GM23338 (cell line): ENCODE results near the gene WWP2. TPM values are rescaled to one million over a fixed set of nuclear protein-coding genes. Genes with fewer than 3 reads are reported as not detected.

Source experiments
- ATAC-seq: fragments of 200-7000 bp; cut with Tn5 transposase; 3 replicates; pipeline ENCODE4 v1.9.1; 2020
- DNase-seq: peaks from one replicate; pipeline ENCODE4 v3.0.0-alpha.2; 2015; ENCODE audit warnings: low spot score
- H2AFZ ChIP-seq: fragments of 200-600 bp; sonication (generic); 2 replicates; pipeline ENCODE4 v1.8.0; 2016; ENCODE audit warnings: antibody characterized with exemption, mild to moderate bottlenecking, moderate library complexity
- H3F3A ChIP-seq: fragments of 200-600 bp; sonication (generic); replicated peaks from 2 replicates; pipeline ENCODE4 v1.8.0; 2017; ENCODE audit warnings: antibody characterized with exemption, mixed run types, low read depth
- H3K27ac ChIP-seq: fragments of 200-600 bp; sonication (generic); 2 replicates; pipeline ENCODE4 v1.6.1; 2016; ENCODE audit warnings: low read depth
- H3K27me3 ChIP-seq: fragments of 200-600 bp; sonication (generic); 2 replicates; pipeline ENCODE4 v1.8.0; 2016; ENCODE audit warnings: mild to moderate bottlenecking, mixed run types, moderate library complexity; ENCODE audit not compliant: insufficient read depth
- H3K36me3 ChIP-seq: fragments of 200-600 bp; sonication (generic); 2 replicates; pipeline ENCODE4 v1.8.0; 2016; ENCODE audit warnings: mild to moderate bottlenecking; ENCODE audit not compliant: insufficient read depth
- H3K4me1 ChIP-seq: fragments of 200-600 bp; sonication (generic); 2 replicates; pipeline ENCODE4 v1.8.0; 2016; ENCODE audit warnings: mild to moderate bottlenecking, moderate library complexity; ENCODE audit not compliant: insufficient read depth
- H3K4me2 ChIP-seq: fragments of 200-600 bp; sonication (generic); 2 replicates; pipeline ENCODE4 v1.7.1; 2017; ENCODE audit warnings: mixed run types
- H3K4me3 ChIP-seq: fragments of 200-600 bp; sonication (generic); 2 replicates; pipeline ENCODE4 v1.6.1; 2016; ENCODE audit warnings: mixed run types
- H3K79me2 ChIP-seq: fragments of 200-600 bp; sonication (generic); replicated peaks from 2 replicates; pipeline ENCODE4 v1.8.0; 2017; ENCODE audit warnings: mild to moderate bottlenecking; ENCODE audit not compliant: insufficient read depth
- H3K9me2 ChIP-seq: fragments of 200-600 bp; sonication (generic); 2 replicates; pipeline ENCODE4 v1.8.0; 2017; ENCODE audit not compliant: insufficient read depth
- H4K20me1 ChIP-seq: fragments of 200-600 bp; sonication (generic); replicated peaks from 2 replicates; pipeline ENCODE4 v1.8.0; 2017; ENCODE audit warnings: mild to moderate bottlenecking; ENCODE audit not compliant: insufficient read depth
- H3K27ac Mint-ChIP-seq: 2 replicates; pipeline ENCODE4 v1.8.0; 2020; ENCODE audit warnings: inconsistent platforms, mild to moderate bottlenecking, moderate library complexity, mixed read lengths
- H3K27me3 Mint-ChIP-seq: 3 replicates; pipeline ENCODE4 v1.8.0; 2022; ENCODE audit warnings: low read depth, mild to moderate bottlenecking, moderate library complexity, mixed read lengths, inconsistent platforms; ENCODE audit not compliant: insufficient read depth, poor library complexity
- H3K36me3 Mint-ChIP-seq: 3 replicates; pipeline ENCODE4 v1.8.0; 2021; ENCODE audit warnings: low read depth, mild to moderate bottlenecking, inconsistent platforms, moderate library complexity, mixed read lengths
- H3K4me1 Mint-ChIP-seq: 3 replicates; pipeline ENCODE4 v1.8.0; 2020; ENCODE audit warnings: mild to moderate bottlenecking, inconsistent platforms, mixed read lengths
- H3K4me3 Mint-ChIP-seq: 3 replicates; pipeline ENCODE4 v1.8.0; 2021; ENCODE audit warnings: moderate library complexity, mild to moderate bottlenecking, inconsistent platforms, mixed read lengths
- H3K9me3 Mint-ChIP-seq: 3 replicates; pipeline ENCODE4 v1.8.0; 2020; ENCODE audit warnings: moderate library complexity, mild to moderate bottlenecking, inconsistent platforms, mixed read lengths
- CREB1 ChIP-seq: fragments of 250-450 bp; sonication (Bioruptor Pico); IDR thresholded peaks from 2 replicates; pipeline ENCODE4 v1.5.0; 2020; ENCODE audit warnings: low read depth, mild to moderate bottlenecking, moderate library complexity
- EZH2 ChIP-seq: fragments of 200-600 bp; sonication (generic); IDR thresholded peaks from one replicate; pipeline ENCODE4 v1.8.0; 2017; ENCODE audit warnings: antibody characterized with exemption, mild to moderate bottlenecking, low read depth; ENCODE audit not compliant: unreplicated experiment
- NANOG ChIP-seq: IDR thresholded peaks from 2 replicates; pipeline ENCODE4 v1.6.1; 2016; ENCODE audit warnings: antibody characterized with exemption, borderline replicate concordance
- ZNF114 ChIP-seq: fragments of 250-450 bp; sonication (Bioruptor Pico); IDR thresholded peaks from 2 replicates; pipeline ENCODE4 v1.5.0; 2020; ENCODE audit warnings: mild to moderate bottlenecking, moderate library complexity
- polyA plus RNA-seq: library from polyadenylated mRNA; unstranded; fragments of >200 nt; fragmentation: Nextera tagmentation; extraction: Ambion mirVana; gene quantifications from 2 replicates; pipeline ENCODE4 v1.2.1, GENCODE V29; 2016
- total RNA-seq: library from RNA; depleted of rRNA; stranded (reverse); fragments of >200 nt; shearing (Covaris generic); gene quantifications from 2 replicates; pipeline ENCODE4 v1.2.3, GENCODE V29; 2014
- TF ChIP-seq, protein P1 (sequence below), 2 experiments: fragments of 200-600 bp in 1 of 2; sonication (generic) in 1 of 2; conservative IDR thresholded peaks; 2 replicates each; pipeline versions ENCODE4 v1.5.1 to v1.6.1; 2016 to 2017; ENCODE audit warnings: antibody characterized with exemption in 2 of 2, low read depth in 2 of 2, mild to moderate bottlenecking in 2 of 2, moderate library complexity in 1 of 2
- TF ChIP-seq, protein P2 (sequence below): IDR thresholded peaks from 2 replicates; pipeline ENCODE4 v1.6.1; 2016; ENCODE audit warnings: antibody characterized with exemption

Gene WWP2
- total and polyA plus RNA-seq, 2 experiments from 2014 or later, result 12.3 to 35.5 TPM

DNA sequence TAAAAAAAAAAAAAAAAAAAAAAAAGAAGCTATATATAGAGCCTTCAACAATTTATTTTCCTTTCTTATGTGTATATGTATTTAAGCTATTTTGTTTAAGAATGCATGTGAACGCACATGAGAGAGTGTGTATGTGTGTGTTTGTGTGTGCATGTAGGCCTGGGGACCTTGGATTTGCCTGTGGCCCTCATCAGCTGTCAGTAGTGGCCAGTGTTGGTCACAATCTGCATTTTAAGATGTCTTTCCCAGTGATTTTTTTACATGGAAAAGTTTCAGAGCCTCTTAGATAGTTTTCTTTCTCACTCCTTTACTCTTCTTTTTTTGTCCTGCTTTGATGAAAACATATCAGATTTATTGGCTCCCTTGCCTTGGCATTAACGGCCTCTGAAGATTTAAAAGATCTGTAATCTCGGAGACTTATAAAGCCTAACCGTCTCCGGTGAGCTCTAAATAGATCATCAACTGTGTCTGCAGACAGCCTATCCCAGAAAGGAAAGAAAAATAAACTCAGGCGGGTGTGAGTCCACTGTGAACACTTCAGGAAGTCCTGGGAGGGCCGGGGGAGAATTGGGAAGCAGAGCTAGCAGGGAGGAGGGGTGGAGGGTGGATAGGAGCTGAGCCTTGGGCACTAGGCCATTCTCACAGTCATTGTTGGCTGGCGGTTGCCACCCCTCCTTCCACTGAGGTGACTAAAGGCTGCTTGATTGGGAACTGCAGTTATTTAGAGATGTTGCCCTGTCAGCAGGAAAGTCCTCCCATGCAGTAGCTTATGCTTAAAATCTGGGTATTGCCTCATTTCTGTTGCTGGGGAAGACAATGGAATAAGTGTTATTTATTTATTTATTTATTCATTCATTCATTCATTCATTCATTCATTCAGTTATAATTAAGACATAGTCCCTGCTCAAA is 86.8 kb downstream of the WWP2 start:
- DNase-seq, result no peak
- peaks cover 2% of the 10 kb centered on the region for H3K27me3 Mint-ChIP-seq
- H3K27ac Mint-ChIP-seq, result no peak overlapping the region
- Histone ChIP-seq H3K79me2 (no peaks in the 10 kb centered on the region), H3K4me3 (no peak overlapping the region), H3K9me2 (no peaks in the 10 kb centered on the region; the same call in 1 of the 2 replicates), H3K4me2 (no peak overlapping the region), H3K27ac (no peak overlapping the region), H3K36me3 (no peaks in the 10 kb centered on the region), H3F3A (no peaks in the 10 kb centered on the region), H2AFZ (no peak overlapping the region), H3K27me3 (no peaks in the 10 kb centered on the region), H4K20me1 (0 out of 2 replicates have a peak, but pooled peaks cover 3% of the 10 kb centered on the region), H3K4me1 (0 out of 2 replicates have a peak, but pooled peaks cover 4% of the 10 kb centered on the region)
- H3K4me3 Mint-ChIP-seq, result no peak overlapping the region
- peaks cover 13% of the 10 kb centered on the region; the same call in 2 of the 3 replicates for H3K4me1 Mint-ChIP-seq
- peaks cover 5% of the 10 kb centered on the region; the same call in 1 of the 3 replicates for H3K36me3 Mint-ChIP-seq
- H3K9me3 Mint-ChIP-seq, result no peaks in the 10 kb centered on the region
- ATAC-seq, result peak; percentile 41; the same call in 2 of the 3 replicates
- TF ChIP-seq, protein P1, sequence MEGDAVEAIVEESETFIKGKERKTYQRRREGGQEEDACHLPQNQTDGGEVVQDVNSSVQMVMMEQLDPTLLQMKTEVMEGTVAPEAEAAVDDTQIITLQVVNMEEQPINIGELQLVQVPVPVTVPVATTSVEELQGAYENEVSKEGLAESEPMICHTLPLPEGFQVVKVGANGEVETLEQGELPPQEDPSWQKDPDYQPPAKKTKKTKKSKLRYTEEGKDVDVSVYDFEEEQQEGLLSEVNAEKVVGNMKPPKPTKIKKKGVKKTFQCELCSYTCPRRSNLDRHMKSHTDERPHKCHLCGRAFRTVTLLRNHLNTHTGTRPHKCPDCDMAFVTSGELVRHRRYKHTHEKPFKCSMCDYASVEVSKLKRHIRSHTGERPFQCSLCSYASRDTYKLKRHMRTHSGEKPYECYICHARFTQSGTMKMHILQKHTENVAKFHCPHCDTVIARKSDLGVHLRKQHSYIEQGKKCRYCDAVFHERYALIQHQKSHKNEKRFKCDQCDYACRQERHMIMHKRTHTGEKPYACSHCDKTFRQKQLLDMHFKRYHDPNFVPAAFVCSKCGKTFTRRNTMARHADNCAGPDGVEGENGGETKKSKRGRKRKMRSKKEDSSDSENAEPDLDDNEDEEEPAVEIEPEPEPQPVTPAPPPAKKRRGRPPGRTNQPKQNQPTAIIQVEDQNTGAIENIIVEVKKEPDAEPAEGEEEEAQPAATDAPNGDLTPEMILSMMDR (conservative IDR thresholded peaks at IDR 0.05; ENCODE audit: low read depth in 2 of 2), result no peak

DNA sequence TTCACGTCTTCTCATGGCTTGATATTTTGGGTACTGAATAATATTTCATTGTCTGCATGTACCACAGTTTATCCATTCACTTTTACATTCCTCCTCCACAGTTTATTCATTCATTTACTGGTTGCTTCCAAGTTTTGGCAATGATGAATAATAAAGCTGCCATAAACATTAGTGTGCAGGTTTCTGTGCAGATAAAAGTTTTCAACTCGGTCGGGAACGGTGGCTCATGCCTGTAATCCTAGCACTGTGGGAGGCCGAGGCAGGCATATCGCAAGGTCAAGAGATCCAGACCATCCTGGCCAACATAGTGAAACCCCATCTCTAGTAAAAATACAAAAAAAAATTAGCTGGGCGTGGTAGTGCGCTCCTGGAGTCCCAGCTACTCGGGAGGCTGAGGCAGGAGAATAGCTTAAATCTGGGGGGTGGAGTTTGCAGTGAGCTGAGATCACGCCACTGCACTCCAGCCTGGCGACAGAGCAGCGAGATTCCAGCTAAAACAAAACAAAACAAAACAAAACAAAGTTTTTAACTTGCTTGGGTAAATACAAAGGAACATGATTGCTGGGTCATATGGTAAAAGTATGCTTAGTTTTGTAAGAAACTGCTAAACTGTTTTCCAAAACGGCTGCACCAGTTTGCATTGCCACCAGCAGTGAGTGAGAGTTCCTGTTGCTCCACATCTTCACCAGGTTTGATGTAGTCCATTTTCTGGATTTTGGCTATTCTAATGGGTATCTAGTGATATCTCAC is 89.5 kb downstream of the WWP2 start:
- TF ChIP-seq NANOG, result no peak
- no peak for TF ChIP-seq CREB1 (CRISPR knock-in tag)
- TF ChIP-seq, protein P2, sequence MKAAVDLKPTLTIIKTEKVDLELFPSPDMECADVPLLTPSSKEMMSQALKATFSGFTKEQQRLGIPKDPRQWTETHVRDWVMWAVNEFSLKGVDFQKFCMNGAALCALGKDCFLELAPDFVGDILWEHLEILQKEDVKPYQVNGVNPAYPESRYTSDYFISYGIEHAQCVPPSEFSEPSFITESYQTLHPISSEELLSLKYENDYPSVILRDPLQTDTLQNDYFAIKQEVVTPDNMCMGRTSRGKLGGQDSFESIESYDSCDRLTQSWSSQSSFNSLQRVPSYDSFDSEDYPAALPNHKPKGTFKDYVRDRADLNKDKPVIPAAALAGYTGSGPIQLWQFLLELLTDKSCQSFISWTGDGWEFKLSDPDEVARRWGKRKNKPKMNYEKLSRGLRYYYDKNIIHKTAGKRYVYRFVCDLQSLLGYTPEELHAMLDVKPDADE, result no peak
- TF ChIP-seq ZNF114, result no peak
- TF ChIP-seq EZH2, result no peak
- Mint-ChIP-seq H3K9me3 (no peaks in the 10 kb centered on the region), H3K36me3 (peaks cover 5% of the 10 kb centered on the region; the same call in 1 of the 3 replicates), H3K27me3 (peaks cover 2% of the 10 kb centered on the region), H3K4me1 (peaks cover 8% of the 10 kb centered on the region; the same call in 2 of the 3 replicates), H3K4me3 (no peak overlapping the region), H3K27ac (no peak overlapping the region)
- Histone ChIP-seq H3K27me3 (no peaks in the 10 kb centered on the region), H3K36me3 (no peaks in the 10 kb centered on the region), H3K4me2 (no peak overlapping the region), H3F3A (no peaks in the 10 kb centered on the region), H3K9me2 (no peaks in the 10 kb centered on the region; the same call in 1 of the 2 replicates), H3K79me2 (no peaks in the 10 kb centered on the region), H3K4me1 (no peaks in the 10 kb centered on the region), H3K27ac (no peak overlapping the region), H2AFZ (no peak overlapping the region), H4K20me1 (0 out of 2 replicates have a peak, but pooled peaks cover 3% of the 10 kb centered on the region), H3K4me3 (no peak overlapping the region)
- no peak for ATAC-seq
- no peak for DNase-seq
